Measurements from ENCODE around the gene BCAS3.

The BCAS3 gene

DNA sequence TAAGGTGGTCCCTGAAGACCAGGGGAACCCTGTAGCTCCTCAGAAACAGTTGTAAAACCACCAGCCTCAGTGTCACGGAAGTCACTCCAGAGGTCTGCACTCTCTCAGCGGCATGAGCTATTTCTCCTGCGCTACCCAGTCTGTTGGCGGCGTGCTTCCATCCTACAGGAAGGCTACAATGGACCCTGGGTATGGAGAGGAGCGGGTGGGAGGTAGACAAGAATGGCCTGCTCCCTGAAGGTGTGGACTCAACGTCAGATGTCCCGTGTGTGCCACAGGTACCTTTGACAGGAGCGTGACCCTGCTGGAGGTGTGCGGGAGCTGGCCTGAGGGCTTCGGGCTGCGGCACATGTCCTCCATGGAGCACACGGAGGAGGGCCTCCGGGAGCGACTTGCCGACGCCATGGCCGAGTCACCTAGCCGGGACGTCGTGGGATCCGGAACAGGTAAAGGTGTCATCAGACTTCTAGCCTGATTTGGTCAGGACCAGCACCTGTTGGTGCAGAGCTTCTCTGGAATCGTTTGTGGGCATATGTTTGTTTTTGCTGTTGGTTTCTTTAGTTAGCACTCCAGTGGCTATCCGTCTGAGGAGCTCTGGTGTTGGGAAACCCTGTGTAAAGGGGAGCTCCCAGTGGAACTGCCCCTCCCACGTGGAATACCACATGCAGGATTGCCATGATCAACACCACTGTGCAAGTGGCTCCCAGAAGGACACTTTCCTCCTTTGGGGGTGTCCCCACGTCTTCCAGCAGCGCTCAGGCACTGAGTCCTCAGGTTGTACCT is 690.6 kb downstream of the BCAS3 start:
- no peaks in the 10 kb centered on the region for H3K36me3 ChIP-seq (ENCODE audit: low read depth)
- H3K27ac ChIP-seq (ENCODE audit: poor library complexity, severe bottlenecking): no peak overlapping the region
- no peaks in the 10 kb centered on the region for H3K9me3 ChIP-seq (ENCODE audit: severe bottlenecking)
- DNase-seq (ENCODE audit: low spot score): no peak
- TF ChIP-seq, protein P1, sequence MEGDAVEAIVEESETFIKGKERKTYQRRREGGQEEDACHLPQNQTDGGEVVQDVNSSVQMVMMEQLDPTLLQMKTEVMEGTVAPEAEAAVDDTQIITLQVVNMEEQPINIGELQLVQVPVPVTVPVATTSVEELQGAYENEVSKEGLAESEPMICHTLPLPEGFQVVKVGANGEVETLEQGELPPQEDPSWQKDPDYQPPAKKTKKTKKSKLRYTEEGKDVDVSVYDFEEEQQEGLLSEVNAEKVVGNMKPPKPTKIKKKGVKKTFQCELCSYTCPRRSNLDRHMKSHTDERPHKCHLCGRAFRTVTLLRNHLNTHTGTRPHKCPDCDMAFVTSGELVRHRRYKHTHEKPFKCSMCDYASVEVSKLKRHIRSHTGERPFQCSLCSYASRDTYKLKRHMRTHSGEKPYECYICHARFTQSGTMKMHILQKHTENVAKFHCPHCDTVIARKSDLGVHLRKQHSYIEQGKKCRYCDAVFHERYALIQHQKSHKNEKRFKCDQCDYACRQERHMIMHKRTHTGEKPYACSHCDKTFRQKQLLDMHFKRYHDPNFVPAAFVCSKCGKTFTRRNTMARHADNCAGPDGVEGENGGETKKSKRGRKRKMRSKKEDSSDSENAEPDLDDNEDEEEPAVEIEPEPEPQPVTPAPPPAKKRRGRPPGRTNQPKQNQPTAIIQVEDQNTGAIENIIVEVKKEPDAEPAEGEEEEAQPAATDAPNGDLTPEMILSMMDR (IDR thresholded peaks at IDR 0.05; ENCODE audit: poor library complexity, severe bottlenecking): no peak
- ATAC-seq (ENCODE audit: low read depth): no peak
- no peaks in the 10 kb centered on the region for H3K27me3 ChIP-seq (ENCODE audit: insufficient read depth, poor library complexity, severe bottlenecking)
- H3K4me3 ChIP-seq (ENCODE audit: severe bottlenecking): no peak overlapping the region
- H3K4me1 ChIP-seq (ENCODE audit: insufficient read depth, poor library complexity, severe bottlenecking): no peaks in the 10 kb centered on the region

DNA sequence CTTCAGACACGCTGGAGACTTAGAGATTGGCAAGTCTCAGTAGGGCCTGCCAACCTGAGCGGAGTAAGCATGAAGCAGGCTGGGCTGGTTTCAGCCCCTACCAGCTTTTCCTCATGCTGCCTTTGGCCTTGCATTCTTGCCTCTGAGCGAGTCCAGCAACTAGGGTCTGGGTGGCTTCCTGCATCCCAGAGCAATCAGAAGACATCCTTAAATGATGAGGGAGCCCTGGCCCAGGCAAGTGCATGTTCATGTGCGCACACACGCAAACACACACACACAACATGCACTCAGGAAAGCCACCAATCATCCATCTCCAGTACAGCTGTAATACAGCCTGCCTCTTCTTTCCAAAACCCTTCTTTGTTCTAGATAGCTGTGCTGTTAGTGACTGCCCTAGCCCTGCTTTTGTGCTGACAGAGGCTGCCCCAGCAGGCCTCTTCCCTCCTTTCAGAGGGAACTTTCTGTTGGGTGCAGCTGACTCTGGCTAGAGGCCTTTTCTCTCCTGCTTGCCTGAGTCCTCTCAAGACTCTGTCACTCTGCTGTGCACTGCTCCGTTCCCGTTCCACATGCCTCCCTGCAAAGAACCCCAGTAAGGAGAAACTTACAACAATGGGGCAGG is 691.3 kb downstream of the BCAS3 start:
- TF ChIP-seq, protein P1 (IDR thresholded peaks at IDR 0.05; ENCODE audit: poor library complexity, severe bottlenecking): no peak
- no peaks in the 10 kb centered on the region for H3K36me3 ChIP-seq (ENCODE audit: low read depth)

GRCh38 chr17:61369751-61370150 is 692.1 kb downstream of the BCAS3 start:
- no peak for DNase-seq (ENCODE audit: low spot score)
- no peak for ATAC-seq (ENCODE audit: low read depth)

More for the DNA sequence above, 691.3 kb downstream of the BCAS3 start:
- Histone ChIP-seq H3K27ac (ENCODE audit: poor library complexity, severe bottlenecking) (no peak overlapping the region), H3K27me3 (ENCODE audit: insufficient read depth, poor library complexity, severe bottlenecking) (no peaks in the 10 kb centered on the region), H3K9me3 (ENCODE audit: severe bottlenecking) (no peaks in the 10 kb centered on the region), H3K4me1 (ENCODE audit: insufficient read depth, poor library complexity, severe bottlenecking) (no peaks in the 10 kb centered on the region), H3K4me3 (ENCODE audit: severe bottlenecking) (no peak overlapping the region)
- DNase-seq (ENCODE audit: low spot score): no peak
- ATAC-seq (ENCODE audit: low read depth): no peak

DNA sequence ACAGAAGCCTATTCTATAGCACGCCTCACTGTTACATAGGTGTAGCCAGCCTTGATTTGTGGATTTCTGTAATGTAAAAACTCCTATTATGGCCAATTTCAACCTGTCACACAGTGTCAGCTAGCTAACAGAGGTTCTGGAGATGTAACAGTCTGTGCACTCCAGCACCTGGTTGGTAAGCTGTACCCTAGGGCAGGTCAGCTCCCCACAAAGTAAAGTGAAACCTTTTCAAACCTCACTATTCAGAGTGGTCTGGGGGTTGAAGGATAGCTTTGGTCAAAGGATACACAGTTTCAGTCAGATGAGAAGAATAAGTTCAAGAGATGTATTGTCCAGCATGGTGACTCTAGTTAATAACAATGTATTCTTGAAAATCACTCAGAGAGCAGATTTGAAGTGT is 693.5 kb downstream of the BCAS3 start:
- ATAC-seq (ENCODE audit: low read depth): no peak
- H3K4me1 ChIP-seq (ENCODE audit: insufficient read depth, poor library complexity, severe bottlenecking): no peaks in the 10 kb centered on the region
- DNase-seq (ENCODE audit: low spot score): no peak

More at GRCh38 chr17:61369751-61370150, 692.1 kb downstream of the BCAS3 start:
- Histone ChIP-seq H3K27me3 (ENCODE audit: insufficient read depth, poor library complexity, severe bottlenecking) (no peaks in the 10 kb centered on the region), H3K27ac (ENCODE audit: poor library complexity, severe bottlenecking) (no peak overlapping the region), H3K4me3 (ENCODE audit: severe bottlenecking) (no peak overlapping the region), H3K36me3 (ENCODE audit: low read depth) (no peaks in the 10 kb centered on the region), H3K4me1 (ENCODE audit: insufficient read depth, poor library complexity, severe bottlenecking) (no peaks in the 10 kb centered on the region), H3K9me3 (ENCODE audit: severe bottlenecking) (no peaks in the 10 kb centered on the region)
- TF ChIP-seq, protein P1 (IDR thresholded peaks at IDR 0.05; ENCODE audit: poor library complexity, severe bottlenecking): no peak

More for the DNA sequence above, 693.5 kb downstream of the BCAS3 start:
- no peaks in the 10 kb centered on the region for H3K27me3 ChIP-seq (ENCODE audit: insufficient read depth, poor library complexity, severe bottlenecking)
- H3K9me3 ChIP-seq (ENCODE audit: severe bottlenecking): no peaks in the 10 kb centered on the region
- no peak overlapping the region for H3K27ac ChIP-seq (ENCODE audit: poor library complexity, severe bottlenecking)
- TF ChIP-seq, protein P1 (IDR thresholded peaks at IDR 0.05; ENCODE audit: poor library complexity, severe bottlenecking): no peak
- no peak overlapping the region for H3K4me3 ChIP-seq (ENCODE audit: severe bottlenecking)
- H3K36me3 ChIP-seq (ENCODE audit: low read depth): no peaks in the 10 kb centered on the region

Measured in RWPE2 (cell line).